PC-3 (cell line): ENCODE results near the gene TOGARAM2. TPM values are rescaled to one million over a fixed set of nuclear protein-coding genes. Genes with fewer than 3 reads are reported as not detected.

Experiments used
- ATAC-seq: fragments of 200-7000 bp; cut with Tn5 transposase; 2 replicates; pipeline ENCODE4 v1.9.1; 2020; ENCODE audit warnings: mild to moderate bottlenecking, moderate library complexity
- BruUV-seq: library from RNA; stranded (reverse); fragments of 400-500 nt; replicated peaks from 2 replicates; lab custom pipeline; 2021; lab: Mats Ljungman, UMichigan
- CTCF ChIA-PET: fragments of 300-600 bp; sonication (Branson Sonifier 250); formaldehyde crosslinking; loops from one replicate; lab custom pipeline; 2022; ENCODE audit warnings: antibody characterized with exemption; lab: Charles Lee
- POLR2A ChIA-PET: fragments of 300-600 bp; sonication (Branson Sonifier 250); formaldehyde crosslinking; loops from one replicate; lab custom pipeline; 2022; ENCODE audit warnings: antibody characterized with exemption; ENCODE audit not compliant: unreplicated experiment; lab: Charles Lee
- DNase-seq: peaks from one replicate; pipeline ENCODE4 v3.0.0-alpha.2; 2015
- H2AFZ ChIP-seq: fragments of 300-600 bp; sonication (generic); 2 replicates; pipeline ENCODE4 v1.6.0; 2016; ENCODE audit warnings: antibody characterized with exemption, low read length
- H3F3A ChIP-seq: fragments of 300-600 bp; sonication (generic); one replicate; pipeline ENCODE4 v1.6.0; 2017; ENCODE audit warnings: antibody characterized with exemption, low read length, control low read depth, mild to moderate bottlenecking; ENCODE audit not compliant: unreplicated experiment
- H3K27ac ChIP-seq: fragments of 300-600 bp; sonication (generic); 2 replicates; pipeline ENCODE4 v1.5.1; 2016; ENCODE audit warnings: mild to moderate bottlenecking, low read length
- H3K27me3 ChIP-seq: fragments of 300-600 bp; sonication (generic); 2 replicates; pipeline ENCODE4 v1.6.1; 2016; ENCODE audit warnings: low read length, mixed read lengths
- H3K36me3 ChIP-seq: fragments of 300-600 bp; sonication (generic); 2 replicates; pipeline ENCODE4 v1.6.1; 2016; ENCODE audit warnings: low read depth, mixed run types, low read length, mixed read lengths
- H3K4me1 ChIP-seq: fragments of 300-600 bp; sonication (generic); 2 replicates; pipeline ENCODE4 v1.5.1; 2016; ENCODE audit warnings: low read length; ENCODE audit not compliant: insufficient read depth
- H3K4me2 ChIP-seq: fragments of 300-600 bp; sonication (generic); 2 replicates; pipeline ENCODE4 v1.6.0; 2016; ENCODE audit warnings: low read length
- H3K4me3 ChIP-seq: fragments of 300-600 bp; sonication (generic); 2 replicates; pipeline ENCODE4 v1.5.1; 2016; ENCODE audit warnings: mild to moderate bottlenecking, low read length, mixed read lengths
- H3K79me2 ChIP-seq: fragments of 300-600 bp; sonication (generic); 2 replicates; pipeline ENCODE4 v1.6.1; 2017; ENCODE audit warnings: low read length, mixed read lengths
- H3K9ac ChIP-seq: fragments of 300-600 bp; sonication (generic); 2 replicates; pipeline ENCODE4 v1.6.0; 2016; ENCODE audit warnings: mild to moderate bottlenecking, low read length
- H3K9me2 ChIP-seq: fragments of 300-600 bp; sonication (generic); replicated peaks from 2 replicates; pipeline ENCODE4 v1.6.1; 2016; ENCODE audit warnings: mixed run types, low read length, mixed read lengths
- H3K9me3 ChIP-seq: fragments of 300-600 bp; sonication (generic); 2 replicates; pipeline ENCODE4 v1.6.1; 2016; ENCODE audit warnings: low read length, mixed read lengths
- H4K20me1 ChIP-seq: fragments of 300-600 bp; sonication (generic); 2 replicates; pipeline ENCODE4 v1.6.1; 2016; ENCODE audit warnings: low read length, mixed read lengths
- CTCF ChIP-seq: fragments of 300-600 bp; sonication (generic); conservative IDR thresholded peaks from 2 replicates; pipeline ENCODE4 v1.5.1; 2017; ENCODE audit warnings: antibody characterized with exemption, low read depth, mild to moderate bottlenecking, low read length
- EZH2 ChIP-seq: fragments of 300-600 bp; sonication (generic); IDR thresholded peaks from one replicate; pipeline ENCODE4 v1.6.1; 2017; ENCODE audit warnings: antibody characterized with exemption, mild to moderate bottlenecking, low read length; ENCODE audit not compliant: unreplicated experiment
- EZH2phosphoT487 ChIP-seq: fragments of 300-600 bp; sonication (generic); IDR thresholded peaks from 2 replicates; pipeline ENCODE4 v1.6.1; 2018; ENCODE audit warnings: mild to moderate bottlenecking, antibody characterized with exemption, low read length, borderline replicate concordance
- intact Hi-C: fragments of 100-400 bp; cut with micrococcal nuclease; formaldehyde crosslinking; loops from 2 replicates; pipeline ENCODE4 v1.9.0; 2023
- total RNA-seq: library from RNA; depleted of rRNA; stranded (reverse); fragments of >200 nt; gene quantifications from 2 replicates; pipeline ENCODE4 v1.2.3, GENCODE V29; 2014

The TOGARAM2 gene
- total RNA-seq, 1 experiment from 2014 or later, result not detected

- ChIA-PET POLR2A (no interaction called here), CTCF (no interaction called here)
- DNase-seq, result no peak
- Histone ChIP-seq H3K9me2 (no peaks in the 10 kb centered on the region), H3K27ac (no peak overlapping the region), H3K27me3 (no peaks in the 10 kb centered on the region), H3K4me1 (no peaks in the 10 kb centered on the region), H3K9me3 (no peaks in the 10 kb centered on the region), H3F3A (no peaks in the 10 kb centered on the region), H3K36me3 (no peaks in the 10 kb centered on the region), H3K9ac (no peak overlapping the region), H4K20me1 (no peaks in the 10 kb centered on the region), H3K79me2 (no peaks in the 10 kb centered on the region), H3K4me3 (no peak overlapping the region), H2AFZ (no peak overlapping the region), H3K4me2 (no peak overlapping the region)
- TF ChIP-seq EZH2phosphoT487 (no peak), EZH2 (no peak), CTCF (no peak)
- intact Hi-C loops, result no loop called here
- no TSS peak for BruUV-seq
- ATAC-seq, result no peak
Measured at GRCh38 chr2:29022679-29023078, 41.6 kb downstream of the TOGARAM2 start.

GRCh38 chr2:29023188-29023587 lies 42.1 kb downstream of the TOGARAM2 start:
- no peak for DNase-seq
- Histone ChIP-seq H3K9me2 (no peaks in the 10 kb centered on the region), H2AFZ (no peak overlapping the region), H3K9ac (no peak overlapping the region), H3K79me2 (no peaks in the 10 kb centered on the region), H3K4me1 (no peaks in the 10 kb centered on the region), H3K36me3 (no peaks in the 10 kb centered on the region), H3K27me3 (no peaks in the 10 kb centered on the region), H4K20me1 (no peaks in the 10 kb centered on the region), H3F3A (no peaks in the 10 kb centered on the region), H3K27ac (no peak overlapping the region), H3K4me2 (no peak overlapping the region), H3K4me3 (no peak overlapping the region), H3K9me3 (no peaks in the 10 kb centered on the region)
- BruUV-seq, result no TSS peak
- CTCF ChIA-PET, result no interaction called here
- no peak for ATAC-seq
- POLR2A ChIA-PET, result no interaction called here
- TF ChIP-seq EZH2phosphoT487 (no peak), CTCF (no peak), EZH2 (no peak)
- intact Hi-C loops, result no loop called here

- H3F3A ChIP-seq, result no peaks in the 10 kb centered on the region
- no peaks in the 10 kb centered on the region for H3K79me2 ChIP-seq
- no peak overlapping the region for H3K4me3 ChIP-seq
- H3K27ac ChIP-seq, result no peak overlapping the region
- BruUV-seq, result no TSS peak
- DNase-seq (no peak), ATAC-seq (no peak)
- no peaks in the 10 kb centered on the region for H3K9me2 ChIP-seq
- H3K27me3 ChIP-seq, result no peaks in the 10 kb centered on the region
- H3K36me3 ChIP-seq, result no peaks in the 10 kb centered on the region
- H4K20me1 ChIP-seq, result no peaks in the 10 kb centered on the region
- intact Hi-C loops, result no loop called here
- no peaks in the 10 kb centered on the region for H3K4me1 ChIP-seq
- H3K9ac ChIP-seq, result no peak overlapping the region
- TF ChIP-seq EZH2 (no peak), CTCF (no peak), EZH2phosphoT487 (no peak)
- H3K9me3 ChIP-seq, result no peaks in the 10 kb centered on the region
- CTCF ChIA-PET, result no interaction called here
- POLR2A ChIA-PET, result no interaction called here
- no peak overlapping the region for H3K4me2 ChIP-seq
- H2AFZ ChIP-seq, result no peak overlapping the region
Measured at GRCh38 chr2:29024882-29025430, 43.9 kb downstream of the TOGARAM2 start.
